Right lobe of liver (tissue), 6 donors: Measurements from ENCODE around the gene SBSN. TPM values are rescaled to one million over a fixed set of nuclear protein-coding genes. Genes with fewer than 3 reads are reported as not detected.

ENCODE experiments used
- ATAC-seq, 4 donors: fragments of 200-7000 bp; cut with Tn5 transposase; one replicate each; pipeline ENCODE4 v1.9.1; 2020; ENCODE audit warnings: mild to moderate bottlenecking in 4 of 4, moderate library complexity in 4 of 4
- DNase-seq, 3 donors: peaks; one replicate each; pipeline ENCODE4 v3.0.0-alpha.2; 2020
- H3K27ac ChIP-seq, 3 donors: fragments of 200-600 bp; one replicate each; pipeline ENCODE4 v1.8.0; 2022
- H3K27me3 ChIP-seq, 2 donors: fragments of 200-600 bp; one replicate each; pipeline ENCODE4 v1.8.0; 2022
- H3K36me3 ChIP-seq, 4 donors: fragments of 200-600 bp; sonication (generic) in 1 of 4; one replicate each; pipeline versions ENCODE4 v1.5.1 to v1.8.0; 2017 to 2022; ENCODE audit warnings: control low read depth in 1 of 4
- H3K4me1 ChIP-seq, 4 donors: fragments of 200-600 bp; sonication (generic) in 1 of 4; one replicate each; pipeline versions ENCODE4 v1.5.1 to v1.8.0; 2017 to 2022; ENCODE audit warnings: control low read depth in 1 of 4
- H3K4me3 ChIP-seq, 3 donors: fragments of 200-600 bp; one replicate each; pipeline ENCODE4 v1.8.0; 2022
- H3K9me3 ChIP-seq, 4 donors: fragments of 200-600 bp; sonication (generic) in 1 of 4; one replicate each; pipeline versions ENCODE4 v1.5.1 to v1.8.0; 2017 to 2022; ENCODE audit warnings: control low read depth in 1 of 4
- POLR2A ChIP-seq: fragments of 450-650 bp; IDR thresholded peaks from one replicate; pipeline ENCODE4 v1.6.1; 2017; ENCODE audit warnings: antibody characterized with exemption, mild to moderate bottlenecking
- WGBS: methylation state at CpG from one replicate; pipeline ENCODE4 v1.1.6; 2018; ENCODE audit warnings: low coverage, low lambda C conversion rate; ENCODE audit not compliant: insufficient coverage; ENCODE audit errors: missing lambda C conversion rate; 5-methylcytosine and 5-hydroxymethylcytosine counted together
- intact Hi-C, 2 donors: fragments of 100-400 bp; cut with DNase I; formaldehyde crosslinking; loops; one replicate each; pipeline versions ENCODE4 v1.11.2 to v1.14.1; 2022
- total RNA-seq, 6 experiments: library from RNA; depleted of rRNA in 2 of 6; stranded (reverse); fragments of >200 nt in 2 of 6; fragmentation: NEBNext Ultra II Directional in 3 of 6; extraction: Animal tissue kit (Norgen Biotek cat#: 25700) in 3 of 6; gene quantifications; one replicate each; pipeline versions ENCODE4 v1.1.0 to v1.2.4, GENCODE V29; 2016 to 2023
- TF ChIP-seq, protein P1 (sequence below), 4 donors: fragments of 200-600 bp in 3 of 4; fragments of 450-650 bp in 1 of 4; IDR thresholded peaks; one replicate each; pipeline versions ENCODE4 v1.5.1 to v1.8.0; 2016 to 2022; ENCODE audit warnings: antibody characterized with exemption in 4 of 4, mild to moderate bottlenecking in 2 of 4
- donor health status: DM: no; HTN: yes; CAD: no.
- donor health status: DM: no; HTN: no; CAD: no.
- donor health status: DM: no; HTN: no; CAD: no.
- donor health status: DM: no; HTN: yes; CAD: no.
- donor health status: DM: no; HTN: yes; CAD: no.

The SBSN gene
- total RNA-seq, 6 experiments from 2014 or later = 0.24 TPM; not detected in 5

DNA sequence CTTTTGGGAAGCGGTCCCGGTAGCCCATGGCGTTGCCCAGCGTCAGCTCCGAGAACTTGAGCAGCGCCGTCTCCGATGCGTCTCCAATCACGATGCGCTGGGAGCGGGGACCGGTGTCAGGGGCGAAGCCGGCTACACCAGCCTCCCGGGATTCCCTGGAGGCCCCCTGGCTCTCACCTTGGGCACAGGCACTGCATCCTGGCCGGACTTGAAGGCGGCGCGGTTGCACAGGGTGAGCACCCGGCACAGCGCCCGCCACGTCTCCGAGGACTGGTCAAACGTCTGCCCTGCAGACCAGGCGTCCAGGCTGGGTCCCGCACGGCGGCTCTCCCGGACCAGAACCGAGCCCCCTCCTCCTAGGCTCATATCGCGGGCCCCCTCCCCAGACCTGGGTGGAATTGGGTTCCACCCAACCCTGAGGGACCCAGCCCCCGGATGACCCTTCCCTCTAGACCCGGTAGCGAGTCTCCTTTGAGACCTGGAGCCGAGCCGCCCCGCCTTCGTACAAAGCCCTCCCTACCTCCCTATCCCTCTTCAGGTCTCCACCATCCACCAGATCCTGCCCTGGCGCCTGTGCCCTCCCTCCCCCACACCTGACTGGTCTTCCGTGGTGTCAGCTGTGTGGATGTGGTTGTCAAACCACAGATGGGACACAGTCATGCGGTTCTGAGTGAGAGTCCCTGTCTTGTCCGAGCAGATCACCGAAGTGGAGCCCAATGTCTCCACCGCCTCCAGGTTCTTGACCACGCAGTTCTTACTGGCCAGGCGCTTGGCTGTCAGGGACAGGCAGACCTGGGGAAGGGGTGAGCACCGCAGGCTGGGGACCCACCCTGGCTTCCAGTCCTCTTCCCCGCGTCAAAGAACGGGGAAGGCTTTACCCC is 30.5 kb upstream of the SBSN start:
- Histone ChIP-seq H3K27ac (no peak overlapping the region), H3K4me3 (no peak overlapping the region), H3K4me1 (no peaks in the 10 kb centered on the region), H3K9me3 (no peaks in the 10 kb centered on the region), H3K27me3 (no peaks in the 10 kb centered on the region), H3K36me3 (no peaks in the 10 kb centered on the region)
- ATAC-seq (no peak), DNase-seq (peak in 1 of 3 donors; percentile 38)
- TF ChIP-seq, protein P1, sequence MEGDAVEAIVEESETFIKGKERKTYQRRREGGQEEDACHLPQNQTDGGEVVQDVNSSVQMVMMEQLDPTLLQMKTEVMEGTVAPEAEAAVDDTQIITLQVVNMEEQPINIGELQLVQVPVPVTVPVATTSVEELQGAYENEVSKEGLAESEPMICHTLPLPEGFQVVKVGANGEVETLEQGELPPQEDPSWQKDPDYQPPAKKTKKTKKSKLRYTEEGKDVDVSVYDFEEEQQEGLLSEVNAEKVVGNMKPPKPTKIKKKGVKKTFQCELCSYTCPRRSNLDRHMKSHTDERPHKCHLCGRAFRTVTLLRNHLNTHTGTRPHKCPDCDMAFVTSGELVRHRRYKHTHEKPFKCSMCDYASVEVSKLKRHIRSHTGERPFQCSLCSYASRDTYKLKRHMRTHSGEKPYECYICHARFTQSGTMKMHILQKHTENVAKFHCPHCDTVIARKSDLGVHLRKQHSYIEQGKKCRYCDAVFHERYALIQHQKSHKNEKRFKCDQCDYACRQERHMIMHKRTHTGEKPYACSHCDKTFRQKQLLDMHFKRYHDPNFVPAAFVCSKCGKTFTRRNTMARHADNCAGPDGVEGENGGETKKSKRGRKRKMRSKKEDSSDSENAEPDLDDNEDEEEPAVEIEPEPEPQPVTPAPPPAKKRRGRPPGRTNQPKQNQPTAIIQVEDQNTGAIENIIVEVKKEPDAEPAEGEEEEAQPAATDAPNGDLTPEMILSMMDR (IDR thresholded peaks at IDR 0.05) = no peak
- TF ChIP-seq POLR2A = no peak
- intact Hi-C loops = no loop called here
- 42% methylated on average over 21 of the region's 53 CpGs for WGBS

DNA sequence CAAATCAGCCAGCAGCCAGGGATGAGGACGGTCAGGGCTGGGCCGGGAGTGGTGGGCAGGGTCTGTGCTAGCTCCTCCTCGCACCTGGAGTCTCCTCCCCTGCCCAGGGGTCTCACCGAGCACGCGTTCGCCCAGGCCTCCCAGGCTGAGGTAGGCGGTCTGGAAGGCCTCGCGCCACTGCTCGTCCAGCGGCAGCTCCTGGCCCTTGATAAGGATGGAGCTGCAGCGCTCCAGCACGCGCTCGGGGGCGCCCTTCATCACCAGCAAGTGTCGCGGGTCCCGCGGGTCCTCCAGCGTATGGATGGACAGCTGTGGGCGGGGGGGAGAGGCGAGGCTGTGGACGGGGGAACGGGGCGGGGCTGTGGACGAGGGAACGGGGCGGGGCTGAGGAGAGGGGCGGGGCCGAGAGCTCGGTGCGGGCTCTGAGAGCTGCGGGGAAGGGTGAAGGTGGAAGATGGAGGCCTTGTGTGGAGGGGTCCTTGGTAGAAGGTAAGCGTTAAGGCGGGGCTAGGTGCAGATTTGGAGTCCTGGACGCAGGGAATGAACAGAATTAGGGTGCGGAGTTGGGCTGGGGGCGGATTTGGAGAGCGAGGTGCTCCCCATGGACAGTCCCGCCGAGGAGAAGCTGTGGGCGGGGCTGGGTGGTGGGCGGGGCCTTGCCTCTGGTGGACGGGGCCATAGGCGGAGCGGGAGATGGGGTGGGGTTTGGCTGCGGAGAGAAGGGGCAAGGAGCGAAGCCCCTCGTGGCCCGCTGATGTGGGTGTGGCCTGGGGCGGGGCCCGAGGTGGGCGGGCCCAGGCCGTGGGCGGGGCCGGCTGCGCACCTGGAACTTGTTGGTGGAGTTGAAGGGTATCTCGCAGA is 29.7 kb upstream of the SBSN start:
- DNase-seq (peak in 2 of 3 donors; percentile 44 to 67), ATAC-seq (peak; percentile 39 to 60 (median 52))
- TF ChIP-seq POLR2A = no peak
- TF ChIP-seq, protein P1 (IDR thresholded peaks at IDR 0.05) = no peak
- 12% methylated on average over 29 of the region's 60 CpGs for WGBS
- H3K4me1 ChIP-seq = no peaks in the 10 kb centered on the region
- no peak overlapping the region for H3K4me3 ChIP-seq
- no peaks in the 10 kb centered on the region for H3K27me3 ChIP-seq
- H3K9me3 ChIP-seq = no peaks in the 10 kb centered on the region
- no peaks in the 10 kb centered on the region for H3K36me3 ChIP-seq
- no peak overlapping the region for H3K27ac ChIP-seq
- intact Hi-C loops = no loop called here

DNA sequence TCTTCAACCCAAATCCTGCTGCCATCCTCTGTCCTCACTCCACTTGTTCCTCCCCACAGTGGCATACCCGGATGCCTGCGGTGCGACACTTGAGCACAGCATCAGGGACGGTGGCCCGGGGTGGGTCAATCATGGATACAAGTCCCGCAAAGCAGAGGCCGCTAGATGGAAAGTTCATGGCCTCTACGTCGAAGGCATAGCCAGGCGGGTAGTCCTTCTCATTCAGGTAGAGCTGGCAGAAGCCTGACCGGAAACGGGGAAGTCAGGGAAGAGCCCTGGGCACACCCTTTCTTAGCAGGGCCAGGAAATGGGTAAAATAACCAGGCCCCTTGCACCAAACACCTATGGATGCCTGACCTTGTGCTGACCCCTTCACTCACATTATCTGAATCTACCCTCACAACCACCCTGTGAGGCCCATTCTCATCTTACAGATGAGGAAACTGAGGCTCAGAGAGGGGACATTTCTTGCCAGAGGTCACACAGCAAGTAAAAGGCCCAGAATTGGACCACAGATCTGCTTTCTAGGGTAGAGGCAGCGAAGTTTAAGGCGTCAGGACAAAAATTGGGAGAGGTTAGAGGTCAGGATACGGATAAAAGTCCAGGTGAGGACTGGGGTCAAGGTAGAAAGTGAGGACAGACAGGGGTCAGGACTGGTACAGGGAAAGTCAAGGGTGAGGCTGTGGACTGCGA is 28.9 kb upstream of the SBSN start:
- intact Hi-C loops = no loop called here
- no peak for ATAC-seq
- no peaks in the 10 kb centered on the region for H3K36me3 ChIP-seq
- no peak for DNase-seq
- no peaks in the 10 kb centered on the region for H3K9me3 ChIP-seq
- WGBS = 76% methylated on average over 9 of the region's 16 CpGs
- no peak overlapping the region for H3K27ac ChIP-seq
- H3K4me3 ChIP-seq = no peak overlapping the region
- TF ChIP-seq, protein P1 (IDR thresholded peaks at IDR 0.05) = no peak
- TF ChIP-seq POLR2A = no peak
- H3K4me1 ChIP-seq = no peaks in the 10 kb centered on the region
- no peaks in the 10 kb centered on the region for H3K27me3 ChIP-seq

DNA sequence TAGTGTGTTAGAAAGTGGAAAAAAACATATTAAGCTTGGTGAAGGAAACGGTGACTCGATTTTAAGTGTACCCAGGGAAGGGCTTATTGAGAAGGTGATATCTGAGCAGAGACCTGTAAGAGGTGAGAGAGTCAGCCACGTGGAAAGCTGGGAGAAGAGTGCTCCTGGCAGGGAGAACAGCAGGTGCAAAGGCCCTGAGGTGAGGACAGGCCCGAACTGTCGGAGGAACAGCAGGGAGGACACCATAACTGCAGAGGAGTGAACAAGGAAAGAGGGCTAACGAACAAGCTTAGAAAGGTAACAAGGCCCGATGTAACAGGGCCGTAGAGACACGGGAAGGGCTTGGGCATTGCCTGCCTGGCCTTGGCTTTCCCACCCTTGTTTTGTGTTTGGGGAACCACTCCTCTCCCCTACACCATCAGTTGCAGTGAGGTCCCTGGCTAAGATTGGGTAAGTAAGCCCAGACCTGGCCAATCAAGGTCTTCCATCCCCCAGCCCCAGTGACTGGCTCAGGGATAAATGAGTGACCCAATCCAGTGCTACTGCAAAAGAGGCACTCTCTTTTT is 28.0 kb upstream of the SBSN start:
- intact Hi-C loops = no loop called here
- Histone ChIP-seq H3K36me3 (no peaks in the 10 kb centered on the region), H3K9me3 (no peaks in the 10 kb centered on the region), H3K27me3 (no peaks in the 10 kb centered on the region), H3K4me1 (no peaks in the 10 kb centered on the region), H3K27ac (no peak overlapping the region), H3K4me3 (no peak overlapping the region)
- 72% methylated on average over 7 of the region's 9 CpGs for WGBS
- ATAC-seq (no peak), DNase-seq (no peak)
- TF ChIP-seq, protein P1 (IDR thresholded peaks at IDR 0.05) = no peak
- TF ChIP-seq POLR2A = no peak
